Liver (tissue), 9 donors: Measurements from ENCODE around the gene ZNF358. TPM values are rescaled to one million over a fixed set of nuclear protein-coding genes. Genes with fewer than 3 reads are reported as not detected.

Experiments used
- DNase-seq: peaks from one replicate; pipeline ENCODE4 v3.0.0-alpha.2; 2017; ENCODE audit warnings: low spot score
- H3K27ac ChIP-seq, 2 donors: one replicate each; pipeline ENCODE4 v1.7.0; 2013; ENCODE audit warnings: inconsistent platforms in 2 of 2, low read length in 2 of 2, control low read depth in 1 of 2, low read depth in 1 of 2, mild to moderate bottlenecking in 1 of 2
- H3K27me3 ChIP-seq, 4 donors: one replicate each; pipeline versions ENCODE4 v1.6.1 to v1.7.0; 2013; ENCODE audit warnings: low read length in 3 of 4, inconsistent platforms in 1 of 4, mild to moderate bottlenecking in 1 of 4, moderate library complexity in 1 of 4; ENCODE audit not compliant: control insufficient read depth in 4 of 4, insufficient read depth in 4 of 4
- H3K36me3 ChIP-seq, 4 donors: one replicate each; pipeline versions ENCODE4 v1.6.1 to v1.7.0; 2013; ENCODE audit warnings: low read length in 3 of 4, mild to moderate bottlenecking in 3 of 4, low read depth in 1 of 4, moderate library complexity in 1 of 4; ENCODE audit not compliant: control insufficient read depth in 4 of 4, insufficient read depth in 3 of 4
- H3K4me1 ChIP-seq, 4 donors: one replicate each; pipeline versions ENCODE4 v1.6.1 to v1.7.0; 2013; ENCODE audit warnings: low read length in 3 of 4, mild to moderate bottlenecking in 3 of 4, moderate library complexity in 1 of 4; ENCODE audit not compliant: control insufficient read depth in 4 of 4, insufficient read depth in 4 of 4
- H3K4me3 ChIP-seq, 3 donors: one replicate each; pipeline versions ENCODE4 v1.6.1 to v1.7.0; 2013; ENCODE audit warnings: low read length in 3 of 3, control low read depth in 1 of 3, low read depth in 1 of 3, mild to moderate bottlenecking in 1 of 3
- H3K9ac ChIP-seq, 2 donors: one replicate each; pipeline ENCODE4 v1.7.0; 2013; ENCODE audit warnings: low read length in 2 of 2, mild to moderate bottlenecking in 2 of 2, moderate library complexity in 2 of 2, control low read depth in 1 of 2, low read depth in 1 of 2
- H3K9me3 ChIP-seq, 4 donors: one replicate each; pipeline versions ENCODE4 v1.6.1 to v1.7.0; 2013; ENCODE audit warnings: low read length in 3 of 4; ENCODE audit not compliant: control insufficient read depth in 4 of 4
- FOXA1 ChIP-seq: IDR thresholded peaks from 2 replicates; pipeline ENCODE4 v1.6.1; 2016; ENCODE audit warnings: antibody characterized with exemption
- FOXA2 ChIP-seq: IDR thresholded peaks from 2 replicates; pipeline ENCODE4 v1.6.1; 2016; ENCODE audit warnings: antibody characterized with exemption
- GABPA ChIP-seq, 2 donors: IDR thresholded peaks in 1 of 2; conservative IDR thresholded peaks in 1 of 2; 2 replicates each; pipeline ENCODE4 v1.6.1; 2016; ENCODE audit warnings: antibody characterized with exemption in 2 of 2, mild to moderate bottlenecking in 1 of 2, moderate library complexity in 1 of 2
- HNF4A ChIP-seq, 2 donors: conservative IDR thresholded peaks; 2 replicates each; pipeline ENCODE4 v1.6.1; 2016; ENCODE audit warnings: antibody characterized with exemption in 2 of 2, mild to moderate bottlenecking in 2 of 2
- HNF4G ChIP-seq: IDR thresholded peaks from 2 replicates; pipeline ENCODE4 v1.6.1; 2016; ENCODE audit warnings: antibody characterized with exemption
- JUND ChIP-seq, 2 donors: IDR thresholded peaks; 2 replicates each; pipeline ENCODE4 v1.6.1; 2016; ENCODE audit warnings: antibody characterized with exemption in 2 of 2
- NR2F2 ChIP-seq: IDR thresholded peaks from 2 replicates; pipeline ENCODE4 v1.6.1; 2016; ENCODE audit warnings: antibody characterized with exemption
- RAD21 ChIP-seq, 2 donors: IDR thresholded peaks; 2 replicates each; pipeline ENCODE4 v1.6.1; 2016; ENCODE audit warnings: antibody characterized with exemption in 2 of 2, mild to moderate bottlenecking in 2 of 2
- RXRA ChIP-seq, 2 donors: IDR thresholded peaks; 2 replicates each; pipeline ENCODE4 v1.6.1; 2017 to 2018; ENCODE audit warnings: antibody characterized with exemption in 2 of 2, mild to moderate bottlenecking in 1 of 2
- SP1 ChIP-seq: IDR thresholded peaks from 2 replicates; pipeline ENCODE4 v1.6.1; 2018; ENCODE audit warnings: antibody characterized with exemption, mild to moderate bottlenecking
- TAF1 ChIP-seq: conservative IDR thresholded peaks from 2 replicates; pipeline ENCODE4 v1.6.1; 2016; ENCODE audit warnings: antibody characterized with exemption, mild to moderate bottlenecking
- WGBS: extraction: QIAGEN DNeasy Blood & Tissue Kit; methylation state at CpG from one replicate; pipeline ENCODE4 v1.1.7; 2013; 5-methylcytosine and 5-hydroxymethylcytosine counted together
- polyA plus RNA-seq, 2 donors: library from polyadenylated mRNA; stranded (reverse) in 1 of 2; unstranded in 1 of 2; fragments of 200-250 nt in 1 of 2; fragments of >200 nt in 1 of 2; fragmentation: Nextera tagmentation in 1 of 2; extraction: Ambion mirVana in 1 of 2; gene quantifications; one replicate each; pipeline versions ENCODE4 v1.2.1 to v1.2.3, GENCODE V29; 2013 to 2015
- total RNA-seq, 2 donors: library from RNA; depleted of rRNA; stranded (reverse); fragments of >200 nt; gene quantifications; one replicate each; pipeline ENCODE4 v1.2.3, GENCODE V29; 2014
- TF ChIP-seq, protein P1 (sequence below): fragments of 150-350 bp; IDR thresholded peaks from 2 replicates; pipeline ENCODE4 v1.5.1; 2017; ENCODE audit warnings: improper control_type of control experiment, low read depth, low read length; ENCODE audit not compliant: missing input control
- TF ChIP-seq, protein P2 (sequence below): IDR thresholded peaks from 2 replicates; pipeline ENCODE4 v1.6.1; 2016; ENCODE audit warnings: antibody characterized with exemption
- TF ChIP-seq, protein P3 (sequence below): IDR thresholded peaks from 2 replicates; pipeline ENCODE4 v1.6.1; 2016; ENCODE audit warnings: antibody characterized with exemption
- TF ChIP-seq, protein P4 (sequence below): IDR thresholded peaks from 2 replicates; pipeline ENCODE4 v1.6.1; 2016; ENCODE audit warnings: antibody characterized with exemption, mild to moderate bottlenecking
- donor health status: healthy.
- donor health status: healthy.
- donor health status: healthy.
- donor health status: healthy.
- donor health status: healthy.

Gene ZNF358
- total and polyA plus RNA-seq, 4 donors, result 5.7 to 18.2 (median 12.5) TPM

DNA sequence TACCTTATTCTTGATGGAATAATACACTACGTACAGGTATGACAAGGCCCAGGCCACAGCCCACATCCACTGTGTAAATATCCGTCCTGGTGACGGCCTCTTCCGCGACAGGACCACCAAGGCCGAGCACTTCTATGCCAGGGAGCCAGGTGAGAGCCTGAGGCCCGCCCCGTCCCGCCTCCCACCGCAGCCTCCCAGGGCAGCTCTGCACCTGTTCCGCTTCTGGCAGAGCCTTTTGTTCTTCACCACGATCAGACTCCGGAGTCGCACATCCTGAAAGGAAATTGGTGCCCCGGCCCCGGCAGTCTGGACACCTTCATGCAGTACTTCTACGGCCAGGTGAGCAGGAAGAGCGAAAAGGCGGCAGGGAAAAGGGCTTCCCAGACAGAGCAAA lies 10.6 kb upstream of the ZNF358 start:
- H3K36me3 ChIP-seq, result no peaks in the 10 kb centered on the region
- H3K9me3 ChIP-seq, result no peaks in the 10 kb centered on the region
- no peak overlapping the region for H3K9ac ChIP-seq
- no peak overlapping the region for H3K4me3 ChIP-seq
- no peak overlapping the region for H3K27ac ChIP-seq
- H3K4me1 ChIP-seq, result peaks cover 8 to 12% (median 9%) of the 10 kb centered on the region in 4 donors
- TF ChIP-seq RAD21 (IDR thresholded peaks at IDR 0.05) (no peak), FOXA2 (no peak), FOXA1 (no peak), HNF4A (conservative IDR thresholded peaks at IDR 0.05) (no peak), SP1 (no peak), RXRA (IDR thresholded peaks at IDR 0.05) (no peak), NR2F2 (no peak)
- TF ChIP-seq, protein P1, sequence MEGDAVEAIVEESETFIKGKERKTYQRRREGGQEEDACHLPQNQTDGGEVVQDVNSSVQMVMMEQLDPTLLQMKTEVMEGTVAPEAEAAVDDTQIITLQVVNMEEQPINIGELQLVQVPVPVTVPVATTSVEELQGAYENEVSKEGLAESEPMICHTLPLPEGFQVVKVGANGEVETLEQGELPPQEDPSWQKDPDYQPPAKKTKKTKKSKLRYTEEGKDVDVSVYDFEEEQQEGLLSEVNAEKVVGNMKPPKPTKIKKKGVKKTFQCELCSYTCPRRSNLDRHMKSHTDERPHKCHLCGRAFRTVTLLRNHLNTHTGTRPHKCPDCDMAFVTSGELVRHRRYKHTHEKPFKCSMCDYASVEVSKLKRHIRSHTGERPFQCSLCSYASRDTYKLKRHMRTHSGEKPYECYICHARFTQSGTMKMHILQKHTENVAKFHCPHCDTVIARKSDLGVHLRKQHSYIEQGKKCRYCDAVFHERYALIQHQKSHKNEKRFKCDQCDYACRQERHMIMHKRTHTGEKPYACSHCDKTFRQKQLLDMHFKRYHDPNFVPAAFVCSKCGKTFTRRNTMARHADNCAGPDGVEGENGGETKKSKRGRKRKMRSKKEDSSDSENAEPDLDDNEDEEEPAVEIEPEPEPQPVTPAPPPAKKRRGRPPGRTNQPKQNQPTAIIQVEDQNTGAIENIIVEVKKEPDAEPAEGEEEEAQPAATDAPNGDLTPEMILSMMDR, result no peak
- H3K27me3 ChIP-seq, result no peaks in the 10 kb centered on the region
- no peak for DNase-seq
- 53% methylated on average over 19 of the region's 19 CpGs for WGBS

DNA sequence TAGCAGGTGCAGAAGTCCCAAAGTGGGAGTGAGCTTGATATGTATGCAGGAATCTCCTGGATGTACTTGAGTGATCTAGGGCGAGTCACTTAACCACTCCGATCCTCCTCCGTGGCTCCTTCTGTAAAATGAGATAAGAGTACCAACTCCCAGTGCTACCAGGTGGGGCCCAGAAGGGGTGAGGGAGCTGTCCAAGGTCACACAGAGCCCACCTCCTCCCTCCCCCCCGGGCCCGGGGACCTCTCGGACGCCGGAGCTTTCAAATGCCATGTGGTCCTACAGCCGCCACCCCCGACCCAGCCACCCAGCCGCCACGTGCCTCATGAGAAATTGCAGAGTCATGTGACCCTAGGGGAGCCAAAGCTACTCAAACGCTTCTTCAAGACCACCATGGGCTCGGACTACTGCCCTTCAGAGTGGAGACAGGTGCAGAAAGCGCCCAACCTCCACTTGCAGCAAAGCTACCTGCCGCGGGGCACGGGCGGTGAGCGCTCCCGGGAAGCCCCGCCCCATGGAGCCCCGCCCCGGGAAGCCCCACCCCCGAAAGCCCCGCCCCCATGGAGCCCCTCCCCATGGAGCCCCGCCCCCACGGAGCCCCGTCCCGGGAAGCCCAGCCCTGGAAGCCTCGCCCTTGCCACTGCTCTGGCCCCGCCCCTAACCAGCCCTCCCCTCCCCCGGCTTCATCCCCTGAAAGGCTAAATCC lies 10.1 kb upstream of the ZNF358 start:
- Histone ChIP-seq H3K27ac (no peak overlapping the region), H3K4me1 (peaks cover 5 to 9% (median 6%) of the 10 kb centered on the region in 4 donors), H3K36me3 (no peaks in the 10 kb centered on the region), H3K27me3 (no peaks in the 10 kb centered on the region), H3K9me3 (no peaks in the 10 kb centered on the region), H3K4me3 (no peak overlapping the region), H3K9ac (no peak overlapping the region)
- TF ChIP-seq JUND (IDR thresholded peaks at IDR 0.05) (no peak), GABPA (IDR thresholded peaks at IDR 0.05 in 1 of 2, conservative IDR thresholded peaks at IDR 0.05 in 1 of 2) (no peak), SP1 (no peak), HNF4A (conservative IDR thresholded peaks at IDR 0.05) (no peak), TAF1 (no peak), HNF4G (no peak), NR2F2 (no peak), RXRA (IDR thresholded peaks at IDR 0.05) (no peak), FOXA1 (no peak), RAD21 (IDR thresholded peaks at IDR 0.05) (no peak)
- TF ChIP-seq, protein P2, sequence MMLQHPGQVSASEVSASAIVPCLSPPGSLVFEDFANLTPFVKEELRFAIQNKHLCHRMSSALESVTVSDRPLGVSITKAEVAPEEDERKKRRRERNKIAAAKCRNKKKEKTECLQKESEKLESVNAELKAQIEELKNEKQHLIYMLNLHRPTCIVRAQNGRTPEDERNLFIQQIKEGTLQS, result no peak
- TF ChIP-seq, protein P1, result no peak
- TF ChIP-seq, protein P3, sequence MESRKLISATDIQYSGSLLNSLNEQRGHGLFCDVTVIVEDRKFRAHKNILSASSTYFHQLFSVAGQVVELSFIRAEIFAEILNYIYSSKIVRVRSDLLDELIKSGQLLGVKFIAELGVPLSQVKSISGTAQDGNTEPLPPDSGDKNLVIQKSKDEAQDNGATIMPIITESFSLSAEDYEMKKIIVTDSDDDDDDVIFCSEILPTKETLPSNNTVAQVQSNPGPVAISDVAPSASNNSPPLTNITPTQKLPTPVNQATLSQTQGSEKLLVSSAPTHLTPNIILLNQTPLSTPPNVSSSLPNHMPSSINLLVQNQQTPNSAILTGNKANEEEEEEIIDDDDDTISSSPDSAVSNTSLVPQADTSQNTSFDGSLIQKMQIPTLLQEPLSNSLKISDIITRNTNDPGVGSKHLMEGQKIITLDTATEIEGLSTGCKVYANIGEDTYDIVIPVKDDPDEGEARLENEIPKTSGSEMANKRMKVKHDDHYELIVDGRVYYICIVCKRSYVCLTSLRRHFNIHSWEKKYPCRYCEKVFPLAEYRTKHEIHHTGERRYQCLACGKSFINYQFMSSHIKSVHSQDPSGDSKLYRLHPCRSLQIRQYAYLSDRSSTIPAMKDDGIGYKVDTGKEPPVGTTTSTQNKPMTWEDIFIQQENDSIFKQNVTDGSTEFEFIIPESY, result no peak
- TF ChIP-seq, protein P4, sequence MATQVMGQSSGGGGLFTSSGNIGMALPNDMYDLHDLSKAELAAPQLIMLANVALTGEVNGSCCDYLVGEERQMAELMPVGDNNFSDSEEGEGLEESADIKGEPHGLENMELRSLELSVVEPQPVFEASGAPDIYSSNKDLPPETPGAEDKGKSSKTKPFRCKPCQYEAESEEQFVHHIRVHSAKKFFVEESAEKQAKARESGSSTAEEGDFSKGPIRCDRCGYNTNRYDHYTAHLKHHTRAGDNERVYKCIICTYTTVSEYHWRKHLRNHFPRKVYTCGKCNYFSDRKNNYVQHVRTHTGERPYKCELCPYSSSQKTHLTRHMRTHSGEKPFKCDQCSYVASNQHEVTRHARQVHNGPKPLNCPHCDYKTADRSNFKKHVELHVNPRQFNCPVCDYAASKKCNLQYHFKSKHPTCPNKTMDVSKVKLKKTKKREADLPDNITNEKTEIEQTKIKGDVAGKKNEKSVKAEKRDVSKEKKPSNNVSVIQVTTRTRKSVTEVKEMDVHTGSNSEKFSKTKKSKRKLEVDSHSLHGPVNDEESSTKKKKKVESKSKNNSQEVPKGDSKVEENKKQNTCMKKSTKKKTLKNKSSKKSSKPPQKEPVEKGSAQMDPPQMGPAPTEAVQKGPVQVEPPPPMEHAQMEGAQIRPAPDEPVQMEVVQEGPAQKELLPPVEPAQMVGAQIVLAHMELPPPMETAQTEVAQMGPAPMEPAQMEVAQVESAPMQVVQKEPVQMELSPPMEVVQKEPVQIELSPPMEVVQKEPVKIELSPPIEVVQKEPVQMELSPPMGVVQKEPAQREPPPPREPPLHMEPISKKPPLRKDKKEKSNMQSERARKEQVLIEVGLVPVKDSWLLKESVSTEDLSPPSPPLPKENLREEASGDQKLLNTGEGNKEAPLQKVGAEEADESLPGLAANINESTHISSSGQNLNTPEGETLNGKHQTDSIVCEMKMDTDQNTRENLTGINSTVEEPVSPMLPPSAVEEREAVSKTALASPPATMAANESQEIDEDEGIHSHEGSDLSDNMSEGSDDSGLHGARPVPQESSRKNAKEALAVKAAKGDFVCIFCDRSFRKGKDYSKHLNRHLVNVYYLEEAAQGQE, result no peak
- DNase-seq, result peak; percentile 82
- 12% methylated on average over 33 of the region's 33 CpGs for WGBS
